NCI-H1105 (cell line): Measurements from ENCODE around the gene FKBP5.
"Not testable (repeated sequence)": the region's sequence is repeated elsewhere in the genome, so short reads cannot be mapped to it uniquely, and the experiment has no call there.

Experiments used
- DNase-seq: peaks from one replicate; lab custom pipeline; 2025; lab: John Stamatoyannopoulos, UW

The FKBP5 gene

GRCh38 chr6:35611240-35611639 lies 77.5 kb downstream of the FKBP5 start:
- no peak for DNase-seq

DNA sequence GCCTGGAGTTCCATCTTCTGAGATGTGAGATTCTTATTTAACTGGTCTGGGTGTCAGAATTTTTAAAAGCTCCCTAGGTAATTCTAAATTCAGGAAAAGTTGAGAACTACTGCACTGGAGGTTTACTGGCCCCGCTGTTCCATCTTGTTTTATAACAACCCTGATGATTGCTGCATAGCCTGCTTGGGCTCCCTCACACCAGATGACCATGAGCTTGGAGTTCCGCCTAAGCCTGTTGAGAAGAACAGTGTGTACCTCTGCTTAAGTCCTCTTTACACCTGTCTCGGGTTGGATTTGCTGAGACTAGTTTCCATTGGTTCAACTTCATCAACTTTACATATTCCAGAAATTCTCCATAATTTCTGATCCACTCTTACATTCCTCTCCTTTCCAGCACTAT lies 77.9 kb downstream of the FKBP5 start:
- no peak for DNase-seq

GRCh38 chr6:35609588-35609987 lies 79.1 kb downstream of the FKBP5 start:
- DNase-seq = no peak

DNA sequence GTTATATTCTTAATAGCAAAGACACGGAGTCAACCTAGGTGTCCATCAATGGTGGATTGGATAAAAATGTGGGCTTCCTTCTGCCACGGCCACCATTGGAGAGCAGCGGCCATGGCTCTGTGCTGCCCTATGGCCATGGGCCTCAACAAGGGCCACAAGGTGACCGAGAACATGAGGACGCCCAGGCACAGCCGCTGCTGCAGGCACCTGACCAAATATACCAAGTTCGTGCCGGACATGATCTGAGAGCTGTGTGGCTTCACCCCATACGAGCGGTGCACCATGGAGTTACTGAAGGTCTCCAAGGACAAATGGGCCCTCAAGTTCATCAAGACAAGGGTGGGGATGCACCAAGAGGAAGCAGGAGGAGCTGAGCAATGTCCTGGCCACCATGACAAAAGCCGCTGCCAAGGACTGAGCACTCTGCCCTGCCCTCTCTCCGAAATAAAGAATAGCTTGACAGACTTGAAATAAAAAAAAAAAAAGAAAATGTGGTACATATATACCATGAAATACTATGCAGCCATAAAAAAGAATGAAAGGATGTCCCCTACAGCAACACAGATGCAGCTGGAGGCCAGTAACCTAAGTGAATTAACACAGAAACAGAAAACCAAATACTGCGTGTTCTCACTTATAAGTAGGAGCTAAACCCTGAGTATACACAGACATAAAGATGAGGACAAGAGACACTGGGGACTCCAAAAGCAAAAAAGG lies 81.0 kb downstream of the FKBP5 start:
- DNase-seq = no peak

GRCh38 chr6:35605600-35605999 lies 83.1 kb downstream of the FKBP5 start:
- DNase-seq = no peak

GRCh38 chr6:35603326-35604202 lies 85.2 kb downstream of the FKBP5 start:
- DNase-seq = no peak

DNA sequence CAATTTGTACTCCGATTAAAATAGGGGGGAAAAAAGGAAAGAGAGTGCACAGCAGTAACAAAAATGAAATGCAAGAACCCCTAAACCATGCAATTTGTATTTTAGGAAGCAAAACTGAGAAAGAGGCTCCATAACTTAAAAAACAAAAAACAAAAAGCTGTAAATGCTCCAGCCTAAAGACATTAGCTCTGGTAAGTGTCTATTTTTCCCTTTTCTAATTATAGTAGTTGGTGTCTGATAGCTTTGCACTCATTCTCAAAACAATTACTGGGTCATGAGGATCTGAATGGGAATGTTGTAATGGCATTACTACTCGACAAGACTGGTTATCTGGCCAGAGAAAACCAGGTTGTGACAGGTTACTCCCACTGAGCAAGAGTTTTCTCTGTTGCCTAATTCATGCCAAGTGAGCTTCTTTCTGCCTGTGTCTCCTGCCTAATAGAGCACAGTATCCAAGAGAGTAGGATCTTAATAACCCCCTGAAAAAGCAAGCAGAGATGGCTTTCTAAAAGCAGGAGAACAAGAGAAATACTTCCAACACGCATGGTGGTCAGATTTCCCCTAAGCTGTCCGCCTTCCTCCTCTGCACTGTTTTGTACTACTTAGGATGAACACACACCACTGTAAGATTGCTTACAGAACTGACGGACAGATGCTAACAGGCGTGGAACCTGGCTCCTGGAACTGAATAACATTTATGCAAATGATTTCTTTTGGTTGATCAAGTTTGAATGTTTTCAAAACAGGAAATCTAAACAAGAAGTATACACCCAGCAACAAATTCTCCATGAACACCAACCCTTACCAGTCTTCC lies 86.4 kb downstream of the FKBP5 start:
- peak; percentile 33 for DNase-seq

DNA sequence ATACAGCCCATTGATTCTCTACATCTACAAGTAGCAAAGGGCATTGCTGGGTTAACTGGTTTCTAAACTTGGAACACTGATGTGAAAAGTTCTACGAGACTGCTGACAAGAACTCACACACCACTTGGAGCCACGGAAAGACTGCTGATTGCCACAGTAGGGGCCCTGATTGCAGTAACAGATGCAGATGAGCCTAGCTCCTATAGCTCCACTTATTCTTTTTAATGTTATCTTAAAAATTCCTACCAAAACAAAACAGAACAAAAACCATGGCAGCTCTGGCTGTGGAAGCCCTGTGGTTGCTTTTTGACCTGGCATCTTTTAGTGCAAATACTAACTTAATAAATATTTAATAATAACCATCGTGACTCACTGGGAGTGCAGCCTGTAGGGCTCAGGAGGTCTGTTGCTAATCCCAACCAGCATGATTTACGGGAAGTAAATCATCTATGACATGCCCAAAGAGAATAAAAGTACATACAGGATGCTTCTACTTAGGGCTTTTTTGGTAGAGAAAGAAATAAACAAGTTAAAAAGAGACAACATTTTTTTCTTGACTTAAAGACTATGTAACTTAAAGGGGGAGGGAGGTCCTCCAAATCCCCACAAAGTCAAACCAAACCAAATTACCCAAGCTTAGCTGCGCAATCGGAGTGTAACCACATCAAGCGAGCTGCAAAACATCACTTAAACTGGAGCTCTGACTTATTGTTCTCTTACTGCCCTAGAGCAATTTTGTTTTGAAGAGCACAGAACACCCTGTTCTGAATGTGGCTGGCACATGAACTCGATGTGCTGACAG lies 87.2 kb downstream of the FKBP5 start:
- peak; percentile 55 for DNase-seq

- DNase-seq = no peak
Observed at GRCh38 chr6:35600659-35601125, 88.0 kb downstream of the FKBP5 start.

GRCh38 chr6:35599761-35600658 lies 88.7 kb downstream of the FKBP5 start:
- DNase-seq = no peak

DNA sequence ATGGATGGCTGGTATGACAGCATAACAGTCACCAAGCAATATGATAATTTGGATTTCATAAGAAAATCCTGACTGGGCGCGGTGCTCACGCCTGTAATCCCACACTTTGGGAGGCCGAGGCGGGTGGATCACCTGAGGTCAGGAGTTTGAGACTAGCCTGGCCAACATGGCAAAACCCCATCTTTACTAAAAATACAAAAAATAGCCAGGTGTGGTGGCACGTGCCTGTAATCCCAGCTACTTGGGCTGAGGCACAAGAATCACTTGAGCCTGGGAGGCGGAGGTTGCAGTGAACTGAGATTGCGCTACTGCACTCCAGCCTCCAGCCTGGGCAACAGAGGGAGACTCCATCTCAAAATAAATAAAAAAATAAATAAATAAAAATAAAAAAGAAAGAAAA lies 90.1 kb downstream of the FKBP5 start:
- not testable (repeated sequence) for DNase-seq

DNA sequence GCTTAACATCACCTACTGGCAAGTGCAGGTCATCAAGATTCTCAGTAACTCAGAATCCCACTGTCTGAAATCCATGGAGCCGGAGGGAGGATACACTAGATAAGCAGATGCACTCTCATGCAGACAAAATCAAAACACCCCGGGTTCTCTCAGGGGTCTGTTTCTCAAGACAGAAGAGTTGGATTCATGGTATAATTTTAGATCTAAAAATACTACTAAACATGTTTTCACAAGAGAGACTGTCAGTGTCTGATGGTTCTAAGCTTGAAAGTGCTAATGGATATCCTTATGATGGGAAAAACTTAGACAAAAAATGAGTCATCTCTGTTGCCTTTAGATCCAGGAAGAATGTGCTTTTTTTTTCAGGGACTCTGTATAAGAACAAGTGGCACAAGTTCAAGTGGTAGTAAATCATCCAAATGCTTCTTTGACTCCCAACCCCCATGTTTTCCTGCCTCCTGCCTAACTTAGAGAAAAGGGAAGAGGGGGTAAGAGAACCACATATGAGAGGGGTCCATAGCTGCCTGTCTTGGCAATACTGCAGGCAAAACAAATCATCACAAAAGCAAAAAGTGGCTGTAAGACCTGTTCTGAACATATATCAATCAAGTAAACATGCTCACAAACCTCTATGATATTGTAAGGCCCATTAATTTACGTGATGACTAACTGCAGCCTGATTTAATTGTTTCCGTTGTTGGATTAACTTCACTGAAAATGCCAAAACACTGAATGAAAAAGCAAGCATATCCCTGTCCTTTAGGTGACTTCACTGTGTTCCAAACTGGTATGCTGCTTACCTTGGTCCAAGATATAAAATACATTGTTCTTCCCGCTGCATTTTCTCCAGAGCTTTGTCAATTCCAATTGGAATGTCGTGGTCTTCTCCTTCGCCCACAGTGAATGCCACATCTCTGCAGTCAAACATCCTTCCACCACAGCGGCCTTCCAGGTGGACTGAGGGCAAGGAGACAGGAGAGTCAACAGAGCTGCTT lies 92.0 kb downstream of the FKBP5 start:
- no peak for DNase-seq

GRCh38 chr6:35594503-35595186 lies 94.1 kb downstream of the FKBP5 start:
- DNase-seq = no peak

DNA sequence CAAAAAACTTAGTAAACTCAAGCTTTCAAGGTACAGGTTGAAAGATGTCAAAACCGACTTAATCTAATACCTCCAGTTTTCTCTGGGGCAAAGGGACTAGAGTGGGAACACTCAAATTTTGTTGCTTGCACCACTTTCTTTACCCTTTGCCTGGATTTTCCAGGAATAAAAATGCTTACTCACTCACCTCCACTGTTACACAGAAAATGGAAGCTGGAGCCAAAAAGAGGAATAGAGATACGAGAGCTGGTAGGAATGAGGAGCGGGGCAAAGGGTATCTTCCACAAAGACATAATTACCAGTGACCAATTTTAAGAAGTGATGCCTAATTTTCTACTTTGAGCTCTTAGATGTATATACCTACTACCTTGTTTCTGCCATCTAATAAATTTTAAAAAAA lies 96.5 kb downstream of the FKBP5 start:
- DNase-seq = no peak

DNA sequence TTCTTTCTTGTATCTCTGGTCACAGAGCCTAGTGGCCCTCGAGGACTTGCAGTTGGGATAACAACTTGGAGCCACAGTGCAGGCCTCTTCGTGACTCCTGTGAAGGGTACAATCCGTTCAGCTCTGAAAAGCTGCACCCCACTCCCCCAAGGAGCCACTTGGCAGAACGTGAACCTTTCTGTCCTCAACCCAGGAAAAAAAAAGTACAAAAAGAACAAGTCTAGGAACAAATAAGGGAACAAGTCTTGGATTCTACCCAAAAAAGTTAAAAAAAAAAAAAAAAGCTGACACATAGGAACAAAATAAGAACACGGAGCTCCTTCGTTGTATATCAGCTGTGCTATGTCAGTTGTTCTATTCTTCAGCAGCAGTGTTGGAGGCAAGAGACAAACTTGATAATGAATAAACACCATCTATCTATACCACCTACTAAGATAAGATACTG lies 98.1 kb downstream of the FKBP5 start:
- no peak for DNase-seq

DNA sequence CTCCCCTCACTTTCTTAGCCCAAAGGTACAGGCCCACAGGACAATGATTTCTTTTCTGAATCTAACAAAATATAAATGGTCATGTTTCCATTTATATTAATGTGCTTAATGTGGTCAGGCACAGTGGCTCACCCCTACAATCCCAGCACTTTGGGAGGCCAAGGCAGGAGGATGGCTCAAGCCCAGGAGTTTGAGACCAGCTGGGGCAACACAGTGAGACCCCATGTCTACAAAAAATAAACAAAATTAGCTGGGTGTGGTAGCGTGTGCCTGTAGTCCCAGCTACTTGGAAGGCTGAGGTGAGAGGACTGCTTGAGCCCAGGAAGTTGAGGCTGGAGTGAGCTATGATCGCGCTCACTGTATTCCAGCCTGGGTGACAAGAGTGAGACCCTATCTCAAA lies 98.8 kb downstream of the FKBP5 start:
- DNase-seq = no peak

DNA sequence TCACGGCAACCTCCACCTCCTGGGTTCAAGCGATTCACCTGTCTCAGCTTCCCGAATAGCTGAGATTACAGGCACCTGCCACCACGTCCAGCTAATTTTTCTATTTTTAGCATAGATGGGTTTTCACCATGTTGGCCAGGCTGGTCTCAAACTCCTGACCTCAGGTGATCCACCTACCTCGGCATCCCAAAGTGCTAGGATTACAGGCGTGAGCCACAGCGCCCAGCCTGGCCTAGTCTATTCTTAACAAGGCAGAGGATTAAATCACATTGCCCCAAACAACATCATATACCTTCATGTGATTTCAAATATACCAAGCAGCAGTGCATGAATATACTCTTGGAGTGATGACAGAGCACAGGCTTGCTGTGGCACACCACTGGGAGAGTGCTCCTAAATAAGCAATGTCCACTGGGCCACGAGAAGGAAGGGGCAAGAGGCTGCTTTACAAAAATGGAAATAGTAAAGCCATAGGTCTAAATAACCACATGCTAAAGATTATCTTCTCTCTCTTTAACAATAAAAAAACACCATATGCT lies 99.4 kb downstream of the FKBP5 start:
- DNase-seq = no peak

DNA sequence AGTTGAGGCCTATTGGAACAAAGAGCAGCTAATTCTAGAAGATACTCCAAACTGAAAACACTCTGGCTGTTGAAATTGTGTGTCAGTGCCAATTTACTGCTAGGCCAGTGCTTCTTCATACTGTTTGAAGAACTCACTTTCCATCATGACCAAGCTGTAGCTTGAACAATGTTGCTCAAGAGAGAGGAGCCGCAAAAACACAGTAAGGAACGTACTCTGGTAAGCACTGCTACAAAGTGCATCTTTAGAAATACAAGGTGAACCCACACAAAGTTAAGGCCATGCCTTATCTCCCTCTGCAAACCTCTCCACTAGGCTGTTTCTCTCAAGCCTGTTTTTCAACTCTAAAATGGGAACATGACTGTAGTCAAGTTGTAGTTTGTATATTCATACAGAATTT lies 101.5 kb downstream of the FKBP5 start:
- no peak for DNase-seq
